Mesothelial cell of epicardium (in vitro differentiated cells): ENCODE data around the gene ARL13B. TPM values are rescaled to one million over a fixed set of nuclear protein-coding genes. Genes with fewer than 3 reads are reported as not detected.
"Not testable (repeated sequence)": the region's sequence is repeated elsewhere in the genome, so short reads cannot be mapped to it uniquely, and the experiment has no call there.

Source experiments
- DNase-seq, 2 experiments: peaks; one replicate each; pipeline ENCODE4 v3.0.0; 2021; ENCODE audit warnings: low spot score in 2 of 2; ENCODE audit not compliant: unreplicated experiment in 2 of 2
- H3K27ac Mint-ChIP-seq: 2 replicates; pipeline ENCODE4 v1.8.0; 2021; ENCODE audit warnings: mixed read lengths
- H3K27me3 Mint-ChIP-seq: 2 replicates; pipeline ENCODE4 v1.8.0; 2021; ENCODE audit warnings: low read depth, mixed read lengths
- H3K36me3 Mint-ChIP-seq: 2 replicates; pipeline ENCODE4 v1.8.0; 2021; ENCODE audit warnings: mixed read lengths
- H3K4me1 Mint-ChIP-seq: 2 replicates; pipeline ENCODE4 v1.8.0; 2021; ENCODE audit warnings: mixed read lengths
- H3K4me3 Mint-ChIP-seq: 2 replicates; pipeline ENCODE4 v1.8.0; 2021; ENCODE audit warnings: mild to moderate bottlenecking, moderate library complexity, mixed read lengths
- H3K9me3 Mint-ChIP-seq: 2 replicates; pipeline ENCODE4 v1.8.0; 2021; ENCODE audit warnings: mixed read lengths
- CTCF ChIP-seq: fragments of 200-600 bp; sonication (generic); IDR thresholded peaks from one replicate; pipeline ENCODE4 v1.5.0; 2021; ENCODE audit warnings: antibody characterized with exemption; ENCODE audit not compliant: unreplicated experiment
- total RNA-seq: library from RNA; stranded (reverse); gene quantifications from 3 replicates; pipeline ENCODE4 v1.2.1, GENCODE V29; 2021

The ARL13B gene
- total RNA-seq, 1 donor from 2014 or later: 14.1 TPM

DNA sequence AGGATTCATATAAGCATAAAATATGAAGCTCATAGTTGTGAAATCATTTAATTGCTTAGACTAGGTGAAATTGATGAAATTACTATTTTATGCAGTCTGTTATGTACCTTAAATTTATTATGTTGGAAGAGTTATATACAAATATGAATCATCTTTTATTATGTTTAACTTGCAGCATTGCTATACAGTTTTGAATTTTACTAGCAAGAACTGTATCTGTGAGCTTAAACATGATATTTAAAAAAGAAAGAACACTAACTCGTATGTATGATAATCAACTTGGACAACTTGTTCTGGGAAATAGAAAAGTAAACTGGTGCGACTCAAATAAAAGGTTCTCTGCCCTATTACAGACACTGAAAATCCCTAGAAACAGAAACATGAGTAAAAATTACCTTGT lies 46.7 kb downstream of the ARL13B start:
- Mint-ChIP-seq H3K4me3 (no peak overlapping the region), H3K36me3 (peaks cover 1% of the 10 kb centered on the region), H3K9me3 (peaks cover under 1% of the 10 kb centered on the region), H3K27ac (peak overlapping the region; percentile 43), H3K27me3 (no peaks in the 10 kb centered on the region), H3K4me1 (peaks cover 4% of the 10 kb centered on the region)
- no peak for DNase-seq
- TF ChIP-seq CTCF: no peak

DNA sequence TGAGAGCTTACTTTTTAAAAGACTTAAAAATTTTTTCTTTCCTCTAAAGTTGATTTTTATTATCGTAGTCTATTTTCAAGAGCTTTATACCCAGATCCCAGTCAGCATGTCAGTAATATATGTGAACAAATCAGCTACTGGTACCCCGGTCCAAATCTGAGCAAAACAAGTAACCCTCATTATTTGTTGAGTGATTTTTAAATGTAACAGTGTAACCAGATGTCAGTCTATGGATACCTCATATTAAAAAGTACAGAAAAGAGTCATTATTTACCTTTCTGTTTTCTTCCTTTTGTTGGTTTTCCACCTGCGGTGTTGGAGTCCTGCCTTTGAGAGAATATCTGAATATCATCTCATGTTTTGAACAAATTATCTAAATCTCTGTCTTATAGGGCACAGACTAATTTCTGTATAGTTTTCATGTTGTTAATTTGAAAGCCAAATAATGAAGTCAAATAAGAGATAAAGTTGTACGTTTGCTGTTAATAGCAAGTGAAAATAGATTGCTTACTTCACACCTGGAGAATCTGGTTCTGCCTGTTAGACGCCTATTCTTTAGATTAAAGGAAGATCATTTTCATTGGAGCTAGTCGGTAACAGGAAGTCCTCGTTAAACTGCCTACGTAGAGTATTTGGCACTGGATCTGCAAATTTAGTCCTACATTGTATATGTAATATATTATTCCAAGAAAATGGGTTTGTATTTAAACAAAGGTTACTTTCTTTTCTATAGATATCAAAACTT lies 48.3 kb downstream of the ARL13B start, which contains the start of gene STX19:
Gene STX19, minus strand, starts transcription at position 505 of the 745 bp plus-strand sequence. CDS start 13,328 bp downstream, outside the sequence.
- Mint-ChIP-seq H3K27ac (peak within 1 kb of the TSS; percentile 3), H3K36me3 (peaks cover 8% of the 10 kb centered on the region), H3K9me3 (peaks cover 7% of the 10 kb centered on the region), H3K4me1 (peaks cover 4% of the 10 kb centered on the region), H3K27me3 (no peaks in the 10 kb centered on the region), H3K4me3 (no peak within 1 kb of the TSS)
- no peak for TF ChIP-seq CTCF
- DNase-seq: no peak

- H3K36me3 Mint-ChIP-seq: peaks cover 12% of the 10 kb centered on the region
- H3K27me3 Mint-ChIP-seq: no peaks in the 10 kb centered on the region
- H3K4me3 Mint-ChIP-seq: no peak overlapping the region
- DNase-seq: no peak
- H3K9me3 Mint-ChIP-seq: peaks cover 3% of the 10 kb centered on the region
- no peak overlapping the region for H3K27ac Mint-ChIP-seq
- H3K4me1 Mint-ChIP-seq: no peaks in the 10 kb centered on the region
- TF ChIP-seq CTCF: peak; percentile 19
Observed at GRCh38 chr3:94036909-94037507, 57.1 kb downstream of the ARL13B start.

DNA sequence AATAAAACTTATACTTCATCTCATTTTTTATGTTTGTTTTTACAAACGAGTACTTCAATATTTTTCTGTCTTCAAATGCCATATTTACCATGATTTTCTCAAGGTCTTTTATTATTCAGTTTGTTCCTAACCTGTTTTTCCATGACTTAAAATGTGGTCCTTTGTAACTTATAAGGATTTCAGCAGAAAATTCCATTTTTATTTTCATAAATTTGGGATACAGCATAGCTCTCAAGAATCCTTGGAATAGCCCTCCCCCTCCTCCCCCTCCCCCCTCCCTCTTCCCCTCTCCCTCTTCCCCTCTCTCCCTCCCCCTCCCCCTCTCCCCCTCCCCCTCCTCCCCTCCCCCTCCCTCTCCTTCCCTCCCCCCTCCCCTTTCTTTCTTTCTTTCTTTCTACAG lies 63.3 kb downstream of the ARL13B start:
- H3K36me3 Mint-ChIP-seq: peaks cover 20% of the 10 kb centered on the region
- H3K27ac Mint-ChIP-seq: no peak overlapping the region
- no peak overlapping the region for H3K4me3 Mint-ChIP-seq
- TF ChIP-seq CTCF: no peak
- no peaks in the 10 kb centered on the region for H3K27me3 Mint-ChIP-seq
- no peaks in the 10 kb centered on the region for H3K4me1 Mint-ChIP-seq
- DNase-seq: no peak
- peaks cover 9% of the 10 kb centered on the region for H3K9me3 Mint-ChIP-seq

- DNase-seq, H3K4me1 Mint-ChIP-seq, H3K9me3 Mint-ChIP-seq, H3K27me3 Mint-ChIP-seq, H3K4me3 Mint-ChIP-seq, H3K27ac Mint-ChIP-seq: not testable (repeated sequence)
- H3K36me3 Mint-ChIP-seq: peaks cover 20% of the 10 kb centered on the region
Observed at GRCh38 chr3:94044100-94044936, 64.4 kb downstream of the ARL13B start.

- H3K27ac Mint-ChIP-seq: no peak overlapping the region
- H3K36me3 Mint-ChIP-seq: peaks cover 20% of the 10 kb centered on the region
- H3K4me1 Mint-ChIP-seq: peaks cover 2% of the 10 kb centered on the region
- H3K4me3 Mint-ChIP-seq: no peak overlapping the region
- H3K27me3 Mint-ChIP-seq: no peaks in the 10 kb centered on the region
- peaks cover 9% of the 10 kb centered on the region for H3K9me3 Mint-ChIP-seq
- DNase-seq: no peak
- no peak for TF ChIP-seq CTCF
Observed at GRCh38 chr3:94046533-94046932, 66.6 kb downstream of the ARL13B start.
